A549 (cell line): Measurements from ENCODE around the gene RAB17.

ENCODE experiments used
- KDM1A ChIP-seq: fragments of 200-600 bp; sonication (generic); IDR thresholded peaks from 2 replicates; pipeline ENCODE4 v1.6.1; 2016; ENCODE audit warnings: low read depth, mild to moderate bottlenecking
- POLR2A ChIP-seq: IDR thresholded peaks from 2 replicates; pipeline ENCODE4 v1.6.1; 2012; ENCODE audit warnings: mild to moderate bottlenecking, low read length
- RFX5 ChIP-seq: fragments of 450-650 bp; IDR thresholded peaks from 2 replicates; pipeline ENCODE4 v1.7.1; 2014; ENCODE audit warnings: antibody characterized with exemption, mild to moderate bottlenecking, moderate library complexity
- TF ChIP-seq, protein P1 (sequence below): fragments of >200 bp; sonication (Bioruptor Twin); formaldehyde crosslinking; IDR thresholded peaks from 3 replicates; pipeline ENCODE4 v1.5.1; 2016
- TF ChIP-seq, protein P2 (sequence below): fragments of 450-650 bp; IDR thresholded peaks from 2 replicates; pipeline ENCODE4 v1.6.1; 2014; ENCODE audit warnings: antibody characterized with exemption

DNA sequence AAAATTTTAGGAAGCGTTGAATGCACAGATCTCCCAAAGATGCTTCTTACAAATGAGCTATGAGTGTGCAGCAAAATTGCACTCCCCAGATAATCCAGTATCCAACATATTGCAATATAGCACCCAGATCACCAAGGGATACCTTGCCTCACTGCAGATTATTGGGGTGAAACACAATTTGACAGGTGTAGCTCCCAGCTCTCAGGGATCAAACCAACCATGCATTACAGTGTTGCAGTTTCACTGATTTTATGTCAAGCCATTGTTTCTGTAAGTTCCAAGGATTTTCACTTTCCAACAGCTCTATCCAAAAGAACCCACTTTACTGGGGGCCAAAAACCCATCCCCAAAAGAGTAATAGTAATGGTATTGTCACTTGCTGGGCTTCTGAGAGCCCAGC is 35.0 kb downstream of the RAB17 start:
- TF ChIP-seq, protein P1, sequence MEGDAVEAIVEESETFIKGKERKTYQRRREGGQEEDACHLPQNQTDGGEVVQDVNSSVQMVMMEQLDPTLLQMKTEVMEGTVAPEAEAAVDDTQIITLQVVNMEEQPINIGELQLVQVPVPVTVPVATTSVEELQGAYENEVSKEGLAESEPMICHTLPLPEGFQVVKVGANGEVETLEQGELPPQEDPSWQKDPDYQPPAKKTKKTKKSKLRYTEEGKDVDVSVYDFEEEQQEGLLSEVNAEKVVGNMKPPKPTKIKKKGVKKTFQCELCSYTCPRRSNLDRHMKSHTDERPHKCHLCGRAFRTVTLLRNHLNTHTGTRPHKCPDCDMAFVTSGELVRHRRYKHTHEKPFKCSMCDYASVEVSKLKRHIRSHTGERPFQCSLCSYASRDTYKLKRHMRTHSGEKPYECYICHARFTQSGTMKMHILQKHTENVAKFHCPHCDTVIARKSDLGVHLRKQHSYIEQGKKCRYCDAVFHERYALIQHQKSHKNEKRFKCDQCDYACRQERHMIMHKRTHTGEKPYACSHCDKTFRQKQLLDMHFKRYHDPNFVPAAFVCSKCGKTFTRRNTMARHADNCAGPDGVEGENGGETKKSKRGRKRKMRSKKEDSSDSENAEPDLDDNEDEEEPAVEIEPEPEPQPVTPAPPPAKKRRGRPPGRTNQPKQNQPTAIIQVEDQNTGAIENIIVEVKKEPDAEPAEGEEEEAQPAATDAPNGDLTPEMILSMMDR = no peak
- TF ChIP-seq KDM1A (no peak), POLR2A (no peak), RFX5 (no peak)
- TF ChIP-seq, protein P2, sequence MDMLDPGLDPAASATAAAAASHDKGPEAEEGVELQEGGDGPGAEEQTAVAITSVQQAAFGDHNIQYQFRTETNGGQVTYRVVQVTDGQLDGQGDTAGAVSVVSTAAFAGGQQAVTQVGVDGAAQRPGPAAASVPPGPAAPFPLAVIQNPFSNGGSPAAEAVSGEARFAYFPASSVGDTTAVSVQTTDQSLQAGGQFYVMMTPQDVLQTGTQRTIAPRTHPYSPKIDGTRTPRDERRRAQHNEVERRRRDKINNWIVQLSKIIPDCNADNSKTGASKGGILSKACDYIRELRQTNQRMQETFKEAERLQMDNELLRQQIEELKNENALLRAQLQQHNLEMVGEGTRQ = no peak
